ENCODE results near the gene FAM168B. TPM values are rescaled to one million over a fixed set of nuclear protein-coding genes. Genes with fewer than 3 reads are reported as not detected.

FAM168B gene
- total and polyA plus RNA-seq, 5 donors from 2014 or later, result 33.6 to 72.1 (median 40.3) TPM

DNA sequence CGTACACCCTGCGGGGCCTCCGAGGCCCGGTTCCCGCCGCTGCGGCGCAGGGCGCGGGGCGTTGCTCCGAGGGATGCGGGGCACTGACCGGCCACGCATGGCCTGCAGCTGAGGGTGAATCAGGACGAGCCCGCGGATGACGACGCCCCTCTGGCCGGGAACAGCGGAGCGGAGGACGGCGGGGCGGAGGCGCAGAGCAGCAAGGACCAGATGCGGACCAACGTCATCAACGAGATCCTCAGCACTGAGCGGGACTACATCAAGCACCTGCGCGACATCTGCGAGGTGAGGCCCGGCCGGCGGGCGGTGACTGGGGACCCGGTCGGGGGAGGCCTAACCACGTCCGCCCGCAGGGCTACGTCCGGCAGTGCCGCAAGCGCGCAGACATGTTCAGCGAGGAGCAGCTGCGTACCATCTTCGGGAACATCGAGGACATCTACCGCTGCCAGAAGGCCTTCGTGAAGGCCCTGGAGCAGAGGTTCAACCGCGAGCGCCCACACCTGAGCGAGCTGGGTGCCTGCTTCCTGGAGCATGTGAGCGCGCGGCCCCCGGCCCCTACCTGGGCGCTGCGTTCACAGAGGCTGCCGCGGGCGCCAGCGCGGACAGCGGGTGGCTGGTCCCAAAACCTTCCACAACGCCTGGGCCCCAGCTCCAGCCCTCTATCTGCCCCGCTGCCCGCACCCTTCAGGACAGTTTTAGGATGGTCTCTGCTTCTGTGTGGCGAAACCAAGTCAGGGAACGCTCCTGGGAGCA, 53.2 kb downstream of the FAM168B start:
- no peaks in the 10 kb centered on the region for H3K36me3 ChIP-seq (ENCODE audit: control insufficient read depth, insufficient read depth, low read length)
- H3K9me3 Mint-ChIP-seq, result no peaks in the 10 kb centered on the region
- peaks cover 0 to 31% (median 8%) of the 10 kb centered on the region in 4 donors for H3K4me1 Mint-ChIP-seq
- H3K27ac Mint-ChIP-seq, result no peak overlapping the region
- H3K4me1 ChIP-seq (ENCODE audit: control insufficient read depth, insufficient read depth, low read length, poor library complexity, severe bottlenecking), result peaks cover 29% of the 10 kb centered on the region
- ATAC-seq (ENCODE audit: low read depth in 2 of 2) (peak; percentile 51 to 53), DNase-seq (peak in 2 of 3 donors; percentile 15 to 69)
- no peak overlapping the region for H3K4me3 ChIP-seq (ENCODE audit: low read depth, low read length)
- peaks cover 25% of the 10 kb centered on the region for H3K27me3 Mint-ChIP-seq
- H3K27me3 ChIP-seq (ENCODE audit: control insufficient read depth, insufficient read depth, low read length), result no peaks in the 10 kb centered on the region
- peak overlapping the region in 3 of 4 donors; percentile 46 to 75 (median 47) for H3K4me3 Mint-ChIP-seq
- no peak overlapping the region for H3K27ac ChIP-seq (ENCODE audit: insufficient read depth, low read length, poor library complexity, severe bottlenecking)
- no peaks in the 10 kb centered on the region for H3K36me3 Mint-ChIP-seq
- H3K9me3 ChIP-seq (ENCODE audit: control insufficient read depth in 2 of 2, low read length in 2 of 2), result no peaks in the 10 kb centered on the region

DNA sequence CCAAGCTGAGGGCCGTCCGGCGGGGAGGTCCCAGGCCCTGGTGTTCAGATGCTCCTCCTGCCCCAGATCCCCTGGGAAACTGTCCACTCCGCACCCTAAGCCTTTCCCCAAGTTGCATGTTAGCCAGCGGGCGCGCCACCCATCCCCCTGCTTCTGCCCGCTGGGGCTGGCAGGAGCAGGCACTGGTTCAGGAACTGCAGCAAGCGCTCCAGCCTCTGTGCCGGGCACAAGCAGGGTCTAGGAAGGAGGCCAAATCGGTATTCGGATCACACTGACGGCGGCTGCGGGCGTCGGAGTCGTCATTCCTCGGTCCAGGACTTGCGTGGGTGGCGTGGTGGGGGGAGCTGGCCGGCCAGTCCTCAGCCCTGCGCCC, 53.7 kb downstream of the FAM168B start:
- Mint-ChIP-seq H3K27me3 (peaks cover 26% of the 10 kb centered on the region), H3K9me3 (no peaks in the 10 kb centered on the region), H3K36me3 (no peaks in the 10 kb centered on the region), H3K4me1 (peaks cover 0 to 31% (median 8%) of the 10 kb centered on the region in 4 donors), H3K4me3 (peak overlapping the region in 2 of 4 donors; percentile 61 to 76), H3K27ac (no peak overlapping the region)
- DNase-seq (no peak), ATAC-seq (ENCODE audit: low read depth in 2 of 2) (no peak)
- Histone ChIP-seq H3K9me3 (ENCODE audit: control insufficient read depth in 2 of 2, low read length in 2 of 2) (no peaks in the 10 kb centered on the region), H3K27ac (ENCODE audit: insufficient read depth, low read length, poor library complexity, severe bottlenecking) (no peak overlapping the region), H3K27me3 (ENCODE audit: control insufficient read depth, insufficient read depth, low read length) (no peaks in the 10 kb centered on the region), H3K36me3 (ENCODE audit: control insufficient read depth, insufficient read depth, low read length) (no peaks in the 10 kb centered on the region), H3K4me3 (ENCODE audit: low read depth, low read length) (no peak overlapping the region), H3K4me1 (ENCODE audit: control insufficient read depth, insufficient read depth, low read length, poor library complexity, severe bottlenecking) (peaks cover 29% of the 10 kb centered on the region)

DNA sequence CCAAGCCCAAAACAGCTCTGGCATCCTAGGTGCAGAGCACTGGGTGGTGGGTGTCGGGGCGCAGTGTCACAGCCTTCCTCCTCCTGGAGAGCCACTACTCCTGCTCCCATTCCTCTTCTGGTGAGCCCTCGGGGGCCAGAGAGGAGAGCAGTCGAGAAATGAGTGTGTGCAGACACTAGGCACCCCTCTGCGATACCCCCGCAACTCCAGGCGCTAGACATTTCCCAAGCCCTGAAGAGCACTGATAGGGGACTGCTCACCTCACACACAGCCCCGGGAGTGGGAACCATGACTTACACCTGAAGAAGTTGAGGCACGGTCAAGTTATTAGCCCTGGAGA, 54.2 kb downstream of the FAM168B start:
- Mint-ChIP-seq H3K9me3 (no peaks in the 10 kb centered on the region), H3K4me1 (peaks cover 0 to 34% (median 8%) of the 10 kb centered on the region in 4 donors), H3K4me3 (peak overlapping the region in 2 of 4 donors; percentile 61 to 76), H3K36me3 (no peaks in the 10 kb centered on the region), H3K27ac (no peak overlapping the region), H3K27me3 (peaks cover 30% of the 10 kb centered on the region)
- Histone ChIP-seq H3K36me3 (ENCODE audit: control insufficient read depth, insufficient read depth, low read length) (no peaks in the 10 kb centered on the region), H3K27ac (ENCODE audit: insufficient read depth, low read length, poor library complexity, severe bottlenecking) (no peak overlapping the region), H3K27me3 (ENCODE audit: control insufficient read depth, insufficient read depth, low read length) (peaks cover 2% of the 10 kb centered on the region), H3K4me3 (ENCODE audit: low read depth, low read length) (no peak overlapping the region), H3K4me1 (ENCODE audit: control insufficient read depth, insufficient read depth, low read length, poor library complexity, severe bottlenecking) (peaks cover 29% of the 10 kb centered on the region), H3K9me3 (ENCODE audit: control insufficient read depth in 2 of 2, low read length in 2 of 2) (no peaks in the 10 kb centered on the region)
- no peak for DNase-seq
- ATAC-seq (ENCODE audit: low read depth in 2 of 2), result no peak

DNA sequence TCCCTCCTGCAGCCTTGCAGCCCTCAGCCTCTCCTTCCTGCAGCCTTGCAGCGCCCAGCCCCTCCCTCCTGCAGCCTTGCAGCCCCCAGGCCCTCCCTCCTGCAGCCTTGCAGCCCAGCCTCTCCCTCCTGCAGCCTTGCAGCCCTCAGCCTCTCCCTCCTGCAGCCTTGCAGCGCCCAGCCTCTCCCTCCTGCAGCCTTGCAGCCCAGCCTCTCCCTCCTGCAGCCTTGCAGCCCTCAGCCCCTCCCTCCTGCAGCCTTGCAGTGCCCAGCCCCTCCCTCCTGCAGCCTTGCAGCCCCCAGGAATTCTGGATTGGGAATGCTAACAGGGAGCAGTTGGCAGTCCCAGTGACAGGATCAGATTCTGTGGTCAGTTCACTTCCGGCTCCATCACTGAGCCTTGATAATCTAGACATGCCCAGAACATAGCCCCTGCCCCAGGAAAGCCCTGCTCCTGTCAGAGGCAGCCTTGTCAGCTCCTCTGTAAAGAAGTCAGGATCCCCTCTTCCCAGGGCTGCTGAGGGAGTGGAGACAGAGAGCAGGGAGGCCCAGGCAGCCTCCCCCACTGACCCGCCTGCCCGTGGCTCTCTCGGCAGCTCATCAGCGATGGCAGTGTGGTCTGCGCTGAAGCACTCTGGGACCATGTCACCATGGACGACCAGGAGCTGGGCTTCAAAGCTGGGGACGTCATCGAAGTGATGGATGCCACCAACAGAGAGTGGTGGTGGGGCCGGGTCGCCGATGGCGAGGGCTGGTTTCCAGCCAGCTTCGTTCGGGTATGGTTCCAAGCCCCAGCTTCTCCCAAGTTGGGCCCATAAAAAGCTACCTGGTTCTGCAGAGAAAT, 54.8 kb downstream of the FAM168B start:
- H3K36me3 Mint-ChIP-seq, result no peaks in the 10 kb centered on the region

DNA sequence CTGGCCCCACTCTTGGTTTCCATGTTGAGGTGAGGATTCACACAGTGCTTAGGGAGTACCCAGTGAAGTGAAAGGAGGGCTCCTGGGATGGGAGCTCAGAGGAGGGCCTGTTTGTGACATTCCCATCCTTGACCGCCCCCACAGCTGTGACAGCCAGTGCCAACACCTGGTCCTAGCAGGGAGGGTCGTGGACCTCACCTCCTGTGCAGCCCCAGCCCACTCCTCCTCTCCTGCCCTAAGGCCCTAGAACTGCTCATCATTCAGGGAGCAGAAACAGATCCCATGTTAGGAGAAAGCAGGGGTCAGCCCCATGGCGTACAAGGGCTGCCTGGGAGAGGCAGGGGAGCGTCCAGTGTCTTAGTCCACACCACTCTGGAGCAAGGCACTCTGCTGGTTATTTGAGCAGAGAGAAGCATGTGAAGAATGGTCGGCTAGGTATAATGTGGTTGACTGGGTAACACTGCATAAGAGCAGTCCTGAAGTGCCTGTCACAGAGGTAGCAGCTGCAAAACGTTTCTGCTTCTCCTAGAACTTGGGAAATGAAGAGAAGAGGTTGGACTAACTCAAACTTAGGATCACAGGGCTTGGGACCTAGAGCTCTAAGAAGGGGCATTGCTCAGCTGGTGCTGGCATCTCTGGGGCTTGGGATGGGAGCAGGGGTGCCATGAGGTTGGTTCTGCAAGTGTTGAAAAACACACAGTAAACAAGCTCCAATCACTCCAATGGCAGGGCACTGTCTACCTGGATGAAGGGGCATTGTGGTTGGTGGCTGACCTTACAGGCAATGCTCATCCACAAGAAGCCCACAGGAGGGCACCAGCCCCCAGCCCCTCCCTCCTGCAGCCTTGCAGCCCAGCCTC, 55.6 kb downstream of the FAM168B start:
- DNase-seq, result no peak
- Histone ChIP-seq H3K4me3 (ENCODE audit: low read depth, low read length) (no peak overlapping the region), H3K27me3 (ENCODE audit: control insufficient read depth, insufficient read depth, low read length) (peaks cover 7% of the 10 kb centered on the region), H3K9me3 (ENCODE audit: control insufficient read depth in 2 of 2, low read length in 2 of 2) (no peaks in the 10 kb centered on the region), H3K36me3 (ENCODE audit: control insufficient read depth, insufficient read depth, low read length) (no peaks in the 10 kb centered on the region), H3K4me1 (ENCODE audit: control insufficient read depth, insufficient read depth, low read length, poor library complexity, severe bottlenecking) (peaks cover 29% of the 10 kb centered on the region), H3K27ac (ENCODE audit: insufficient read depth, low read length, poor library complexity, severe bottlenecking) (no peak overlapping the region)
- H3K27ac Mint-ChIP-seq, result no peak overlapping the region
- ATAC-seq (ENCODE audit: low read depth in 2 of 2), result no peak
- no peak overlapping the region for H3K4me3 Mint-ChIP-seq
- no peaks in the 10 kb centered on the region for H3K36me3 Mint-ChIP-seq
- peaks cover 39% of the 10 kb centered on the region for H3K27me3 Mint-ChIP-seq
- peaks cover 0 to 2% (median 0%) of the 10 kb centered on the region in 7 donors for H3K9me3 Mint-ChIP-seq
- peaks cover 0 to 32% (median 8%) of the 10 kb centered on the region in 4 donors for H3K4me1 Mint-ChIP-seq

More for the DNA sequence above, 54.8 kb downstream of the FAM168B start:
- H3K9me3 Mint-ChIP-seq, result peaks cover 0 to under 1% (median 0%) of the 10 kb centered on the region in 7 donors
- peaks cover 36% of the 10 kb centered on the region for H3K27me3 Mint-ChIP-seq
- DNase-seq, result no peak
- H3K27me3 ChIP-seq (ENCODE audit: control insufficient read depth, insufficient read depth, low read length), result peaks cover 7% of the 10 kb centered on the region
- no peak overlapping the region for H3K4me3 ChIP-seq (ENCODE audit: low read depth, low read length)
- H3K27ac ChIP-seq (ENCODE audit: insufficient read depth, low read length, poor library complexity, severe bottlenecking), result no peak overlapping the region
- H3K4me1 Mint-ChIP-seq, result peaks cover 0 to 32% (median 8%) of the 10 kb centered on the region in 4 donors
- no peak overlapping the region for H3K4me3 Mint-ChIP-seq
- H3K9me3 ChIP-seq (ENCODE audit: control insufficient read depth in 2 of 2, low read length in 2 of 2), result no peaks in the 10 kb centered on the region
- peaks cover 29% of the 10 kb centered on the region for H3K4me1 ChIP-seq (ENCODE audit: control insufficient read depth, insufficient read depth, low read length, poor library complexity, severe bottlenecking)
- ATAC-seq (ENCODE audit: low read depth in 2 of 2), result no peak
- H3K27ac Mint-ChIP-seq, result no peak overlapping the region
- H3K36me3 ChIP-seq (ENCODE audit: control insufficient read depth, insufficient read depth, low read length), result no peaks in the 10 kb centered on the region

DNA sequence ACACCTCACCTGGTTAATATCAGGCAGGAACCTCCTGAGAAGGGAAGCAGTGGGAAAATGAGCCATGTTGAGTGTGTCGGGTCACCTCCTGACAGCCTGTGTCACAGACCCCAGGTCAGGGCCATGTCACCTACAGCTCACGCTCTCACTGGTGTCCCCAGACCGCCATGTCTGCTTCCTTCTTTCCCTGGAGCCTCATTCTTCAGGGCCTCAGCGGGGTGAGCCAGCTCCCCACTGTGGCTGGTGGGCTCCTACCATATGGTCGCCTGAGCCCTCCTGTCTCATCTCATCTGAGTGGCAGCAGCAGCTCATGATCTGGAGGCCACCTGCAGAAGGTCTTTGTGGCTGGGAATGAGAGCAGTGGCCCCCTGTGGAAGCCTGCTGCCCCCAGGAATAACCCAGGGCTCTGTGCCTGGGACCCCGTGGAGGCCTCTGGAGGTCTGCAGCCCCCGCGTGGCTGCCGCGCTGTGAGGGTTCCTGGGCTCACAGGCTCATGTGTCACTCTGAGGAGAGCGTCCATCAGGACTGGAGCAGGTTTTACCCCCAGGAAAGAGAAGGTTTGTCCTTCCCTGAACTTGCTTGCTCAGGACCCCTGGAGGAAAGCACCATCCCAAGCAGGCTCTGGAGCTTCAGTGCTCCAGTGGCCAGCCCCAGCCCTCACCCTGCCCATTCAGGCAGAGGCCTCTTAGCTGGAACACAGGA, 56.4 kb downstream of the FAM168B start:
- no peak overlapping the region for H3K4me3 ChIP-seq (ENCODE audit: low read depth, low read length)
- DNase-seq (no peak), ATAC-seq (ENCODE audit: low read depth in 2 of 2) (no peak)
- no peaks in the 10 kb centered on the region for H3K36me3 ChIP-seq (ENCODE audit: control insufficient read depth, insufficient read depth, low read length)
- peaks cover 7% of the 10 kb centered on the region for H3K27me3 ChIP-seq (ENCODE audit: control insufficient read depth, insufficient read depth, low read length)
- Mint-ChIP-seq H3K27ac (no peak overlapping the region), H3K27me3 (peaks cover 42% of the 10 kb centered on the region), H3K9me3 (peaks cover 0 to 2% (median 0%) of the 10 kb centered on the region in 7 donors), H3K4me3 (no peak overlapping the region), H3K36me3 (no peaks in the 10 kb centered on the region), H3K4me1 (peaks cover 0 to 26% (median 7%) of the 10 kb centered on the region in 4 donors)
- no peaks in the 10 kb centered on the region for H3K9me3 ChIP-seq (ENCODE audit: control insufficient read depth in 2 of 2, low read length in 2 of 2)
- H3K27ac ChIP-seq (ENCODE audit: insufficient read depth, low read length, poor library complexity, severe bottlenecking), result no peak overlapping the region
- H3K4me1 ChIP-seq (ENCODE audit: control insufficient read depth, insufficient read depth, low read length, poor library complexity, severe bottlenecking), result peaks cover 24% of the 10 kb centered on the region

DNA sequence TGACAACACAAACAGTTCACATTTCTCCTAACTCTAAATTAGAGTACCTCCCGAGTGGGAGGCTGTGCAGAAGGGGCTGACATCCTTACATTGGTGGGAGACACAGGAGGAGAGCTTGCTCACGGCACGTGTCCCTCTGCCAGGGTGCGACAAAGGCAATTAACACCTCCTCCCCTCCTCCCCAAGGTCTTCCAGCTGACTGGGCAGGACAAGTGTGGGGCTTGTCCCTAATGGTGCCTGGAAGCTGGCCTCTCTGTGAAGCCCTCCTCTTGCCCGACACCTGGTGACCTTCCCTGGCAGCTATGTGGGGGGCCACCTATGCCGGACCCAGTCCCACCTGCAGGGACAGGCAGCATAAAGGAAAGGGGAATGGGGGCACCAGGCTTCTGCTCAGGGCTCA, 57.0 kb downstream of the FAM168B start:
- H3K36me3 Mint-ChIP-seq, result no peaks in the 10 kb centered on the region
- peaks cover 0 to 2% (median 0%) of the 10 kb centered on the region in 7 donors for H3K9me3 Mint-ChIP-seq
- Histone ChIP-seq H3K4me3 (ENCODE audit: low read depth, low read length) (no peak overlapping the region), H3K9me3 (ENCODE audit: control insufficient read depth in 2 of 2, low read length in 2 of 2) (no peaks in the 10 kb centered on the region), H3K4me1 (ENCODE audit: control insufficient read depth, insufficient read depth, low read length, poor library complexity, severe bottlenecking) (peaks cover 18% of the 10 kb centered on the region), H3K36me3 (ENCODE audit: control insufficient read depth, insufficient read depth, low read length) (no peaks in the 10 kb centered on the region), H3K27me3 (ENCODE audit: control insufficient read depth, insufficient read depth, low read length) (peaks cover 7% of the 10 kb centered on the region), H3K27ac (ENCODE audit: insufficient read depth, low read length, poor library complexity, severe bottlenecking) (no peak overlapping the region)
- H3K4me3 Mint-ChIP-seq, result no peak overlapping the region
- ATAC-seq (ENCODE audit: low read depth in 2 of 2), result no peak
- H3K27ac Mint-ChIP-seq, result no peak overlapping the region
- peaks cover 42% of the 10 kb centered on the region for H3K27me3 Mint-ChIP-seq
- peaks cover 0 to 21% (median 4%) of the 10 kb centered on the region in 4 donors for H3K4me1 Mint-ChIP-seq
- no peak for DNase-seq
